Keratinocyte (primary cell): Measurements from ENCODE around the gene CDR2L. TPM values are rescaled to one million over a fixed set of nuclear protein-coding genes. Genes with fewer than 3 reads are reported as not detected.

ENCODE experiments used
- DNase-seq: peaks from one replicate; pipeline ENCODE4 v3.0.0-alpha.2; 2011; ENCODE audit warnings: low read depth, missing footprints, low spot score
- FAIRE-seq: peaks from 2 replicates; lab custom pipeline; 2011; peaks lifted over from hg19 to GRCh38; lab: Jason Lieb, UNC
- H2AFZ ChIP-seq: 2 replicates; pipeline ENCODE4 v1.6.0; 2012; ENCODE audit warnings: low read length, control low read depth, inconsistent platforms; ENCODE audit not compliant: control insufficient read depth
- H3K27ac ChIP-seq: 2 replicates; pipeline ENCODE4 v1.5.1; 2011; ENCODE audit warnings: low read length; ENCODE audit not compliant: control insufficient read depth, insufficient read depth
- H3K27me3 ChIP-seq: 3 replicates; pipeline ENCODE4 v1.6.0; 2011; ENCODE audit warnings: low read length; ENCODE audit not compliant: control insufficient read depth, insufficient read depth; ENCODE audit errors: extremely low read depth
- H3K36me3 ChIP-seq, 2 experiments: 2 replicates in 1 of 2; 3 replicates in 1 of 2; pipeline ENCODE4 v1.5.1; 2011; ENCODE audit warnings: low read length in 2 of 2, mild to moderate bottlenecking in 1 of 2; ENCODE audit not compliant: control insufficient read depth in 2 of 2, insufficient read depth in 2 of 2; ENCODE audit errors: extremely low read depth in 1 of 2
- H3K4me1 ChIP-seq: 3 replicates; pipeline ENCODE4 v1.5.1; 2011; ENCODE audit warnings: low read length; ENCODE audit not compliant: control insufficient read depth, insufficient read depth; ENCODE audit errors: extremely low read depth
- H3K4me2 ChIP-seq: 3 replicates; pipeline ENCODE4 v1.6.0; 2011; ENCODE audit warnings: low read depth, low read length; ENCODE audit not compliant: control insufficient read depth, insufficient read depth; ENCODE audit errors: extremely low read depth
- H3K4me3 ChIP-seq, 3 experiments: fragments of 200-600 bp in 1 of 3; sonication (generic) in 1 of 3; 2 replicates in 2 of 3; 3 replicates in 1 of 3; pipeline ENCODE4 v1.5.1; 2011 to 2016; ENCODE audit warnings: low read length in 3 of 3, mild to moderate bottlenecking in 3 of 3, control low read depth in 2 of 3, inconsistent platforms in 1 of 3, low read depth in 1 of 3, mixed read lengths in 1 of 3, mixed run types in 1 of 3, moderate library complexity in 1 of 3; ENCODE audit not compliant: control insufficient read depth in 2 of 3, insufficient read depth in 2 of 3; ENCODE audit errors: extremely low read depth in 1 of 3
- H3K79me2 ChIP-seq: 2 replicates; pipeline ENCODE4 v1.6.0; 2012; ENCODE audit warnings: low read length; ENCODE audit not compliant: control insufficient read depth, insufficient read depth
- H3K9ac ChIP-seq: 3 replicates; pipeline ENCODE4 v1.6.0; 2011; ENCODE audit warnings: low read length; ENCODE audit not compliant: control insufficient read depth, insufficient read depth; ENCODE audit errors: extremely low read depth
- H3K9me1 ChIP-seq: 3 replicates; pipeline ENCODE4 v1.6.0; 2011; ENCODE audit warnings: low read length; ENCODE audit not compliant: control insufficient read depth, insufficient read depth; ENCODE audit errors: extremely low read depth
- H3K9me3 ChIP-seq: 2 replicates; pipeline ENCODE4 v1.5.1; 2012; ENCODE audit warnings: low read depth, low read length; ENCODE audit not compliant: control insufficient read depth
- H4K20me1 ChIP-seq: 3 replicates; pipeline ENCODE4 v1.6.0; 2011; ENCODE audit warnings: low read length; ENCODE audit not compliant: control insufficient read depth, insufficient read depth; ENCODE audit errors: extremely low read depth
- EZH2 ChIP-seq: IDR thresholded peaks from one replicate; pipeline ENCODE4 v1.6.1; 2012; ENCODE audit warnings: inconsistent platforms, mild to moderate bottlenecking, low read length, moderate library complexity
- dilution Hi-C: fragments of 300-500 bp; cut with MboI; formaldehyde crosslinking; loops from one replicate; pipeline ENCODE4 v1.7.0; 2020; ENCODE audit warnings: low sequenced_read_pairs; ENCODE audit not compliant: extremely low pct_ligation_motif_present
- polyA plus RNA-seq, 5 experiments: library from polyadenylated mRNA; depleted of rRNA in 3 of 5; stranded (reverse) in 3 of 5; stranded (forward) in 1 of 5; unstranded in 1 of 5; fragments of >200 nt; gene quantifications; 1 replicate in 1 of 5; 2 replicates in 3 of 5; 3 replicates in 1 of 5; pipeline versions ENCODE4 v1.2.1 to v1.2.3, GENCODE V29; 2011 to 2012; ENCODE audit warnings: missing spikeins in 2 of 5, low read depth in 1 of 5, low replicate concordance in 1 of 5
- TF ChIP-seq, protein P1 (sequence below), 3 experiments: IDR thresholded peaks in 1 of 3; conservative IDR thresholded peaks in 1 of 3; optimal IDR thresholded peaks in 1 of 3; 2 replicates in 2 of 3; 3 replicates in 1 of 3; pipeline versions ENCODE3 to v1.5.1; 2011; ENCODE audit warnings: low read length in 3 of 3, mild to moderate bottlenecking in 3 of 3, moderate library complexity in 2 of 3, control low read depth in 1 of 3, inconsistent platforms in 1 of 3; ENCODE audit not compliant: insufficient read depth in 2 of 3; ENCODE audit errors: extremely low read depth in 1 of 3

Gene CDR2L
- polyA plus RNA-seq, 1 donor (not counting 4 experiments of a cell fraction or from before 2014, with no cell fraction given) = 7.1 TPM

DNA sequence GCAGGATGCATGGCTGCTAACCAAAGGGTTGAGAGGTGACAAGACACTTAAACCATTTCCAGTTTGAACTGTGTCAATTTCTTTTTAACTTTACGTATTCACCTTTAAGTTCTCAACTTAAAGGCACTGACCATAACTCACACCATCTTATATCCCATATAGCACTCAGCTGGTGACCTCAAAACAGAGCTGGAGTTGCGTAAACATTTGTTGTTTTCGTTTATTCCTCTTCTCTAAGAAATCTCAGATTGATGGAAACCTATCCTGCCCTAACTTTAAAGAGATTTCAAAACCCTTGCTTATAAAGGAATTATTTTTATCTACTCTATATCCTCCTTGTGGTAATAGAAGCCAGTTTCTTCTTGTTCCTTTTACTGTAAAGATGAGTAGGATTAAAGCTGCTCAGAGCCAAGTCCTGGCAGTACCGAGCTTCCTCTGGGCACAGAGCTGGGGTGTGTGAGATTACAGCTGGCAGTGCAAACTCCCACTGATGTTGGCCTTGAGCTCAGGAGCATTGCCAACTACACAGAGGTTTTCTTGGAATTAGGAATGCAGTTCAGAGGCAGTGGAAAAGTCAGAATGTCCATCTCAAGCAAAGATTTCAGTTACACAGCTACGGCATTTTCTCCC, 60.9 kb downstream of the CDR2L start:
- no peaks in the 10 kb centered on the region for H4K20me1 ChIP-seq
- no peak for FAIRE-seq
- H3K79me2 ChIP-seq = peaks cover 21% of the 10 kb centered on the region
- H3K27ac ChIP-seq = no peak overlapping the region
- no peaks in the 10 kb centered on the region for H3K27me3 ChIP-seq
- peaks cover 7 to 13% of the 10 kb centered on the region in 2 experiments for H3K36me3 ChIP-seq
- H3K4me1 ChIP-seq = peaks cover 14% of the 10 kb centered on the region
- no peak for TF ChIP-seq EZH2
- TF ChIP-seq, protein P1, sequence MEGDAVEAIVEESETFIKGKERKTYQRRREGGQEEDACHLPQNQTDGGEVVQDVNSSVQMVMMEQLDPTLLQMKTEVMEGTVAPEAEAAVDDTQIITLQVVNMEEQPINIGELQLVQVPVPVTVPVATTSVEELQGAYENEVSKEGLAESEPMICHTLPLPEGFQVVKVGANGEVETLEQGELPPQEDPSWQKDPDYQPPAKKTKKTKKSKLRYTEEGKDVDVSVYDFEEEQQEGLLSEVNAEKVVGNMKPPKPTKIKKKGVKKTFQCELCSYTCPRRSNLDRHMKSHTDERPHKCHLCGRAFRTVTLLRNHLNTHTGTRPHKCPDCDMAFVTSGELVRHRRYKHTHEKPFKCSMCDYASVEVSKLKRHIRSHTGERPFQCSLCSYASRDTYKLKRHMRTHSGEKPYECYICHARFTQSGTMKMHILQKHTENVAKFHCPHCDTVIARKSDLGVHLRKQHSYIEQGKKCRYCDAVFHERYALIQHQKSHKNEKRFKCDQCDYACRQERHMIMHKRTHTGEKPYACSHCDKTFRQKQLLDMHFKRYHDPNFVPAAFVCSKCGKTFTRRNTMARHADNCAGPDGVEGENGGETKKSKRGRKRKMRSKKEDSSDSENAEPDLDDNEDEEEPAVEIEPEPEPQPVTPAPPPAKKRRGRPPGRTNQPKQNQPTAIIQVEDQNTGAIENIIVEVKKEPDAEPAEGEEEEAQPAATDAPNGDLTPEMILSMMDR (optimal IDR thresholded peaks at IDR 0.05 in 1 of 3, IDR thresholded peaks at IDR 0.05 in 1 of 3, conservative IDR thresholded peaks at IDR 0.05 in 1 of 3; ENCODE audit: extremely low read depth in 1 of 3, insufficient read depth in 2 of 3, low read length in 3 of 3) = no peak
- dilution Hi-C loops = no loop called here
- H2AFZ ChIP-seq = no peak overlapping the region
- H3K9me1 ChIP-seq = no peaks in the 10 kb centered on the region
- H3K9ac ChIP-seq = peak overlapping the region; percentile 97
- DNase-seq = no peak
- H3K4me2 ChIP-seq = peak overlapping the region; percentile 87
- no peaks in the 10 kb centered on the region for H3K9me3 ChIP-seq
- H3K4me3 ChIP-seq = peak overlapping the region; percentile 78 to 98 (median 82)

DNA sequence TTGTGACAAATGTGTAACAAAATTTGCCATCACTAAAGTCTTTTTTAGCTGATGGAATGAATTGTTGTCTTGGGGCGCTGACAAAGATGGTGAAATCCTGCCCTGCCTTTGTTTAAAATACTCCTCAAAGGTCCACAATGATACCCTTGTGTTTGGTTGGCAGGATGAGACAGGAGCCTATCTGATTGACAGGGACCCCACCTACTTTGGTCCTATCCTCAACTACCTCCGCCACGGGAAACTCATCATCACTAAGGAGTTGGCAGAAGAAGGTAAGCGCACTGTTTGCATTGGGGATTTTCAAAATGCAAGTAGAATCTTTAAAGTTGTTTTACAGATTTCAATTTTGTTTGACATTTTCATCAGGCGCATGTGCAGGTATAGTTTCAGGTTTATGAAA, 61.6 kb downstream of the CDR2L start:
- peaks cover 18% of the 10 kb centered on the region for H3K79me2 ChIP-seq
- dilution Hi-C loops = no loop called here
- no peak for DNase-seq
- no peak overlapping the region for H2AFZ ChIP-seq
- peaks cover 14% of the 10 kb centered on the region for H3K4me1 ChIP-seq
- H3K9ac ChIP-seq = no peak overlapping the region
- no peaks in the 10 kb centered on the region for H4K20me1 ChIP-seq
- no peak for FAIRE-seq
- no peaks in the 10 kb centered on the region for H3K9me3 ChIP-seq
- H3K9me1 ChIP-seq = no peaks in the 10 kb centered on the region
- TF ChIP-seq, protein P1 (optimal IDR thresholded peaks at IDR 0.05 in 1 of 3, IDR thresholded peaks at IDR 0.05 in 1 of 3, conservative IDR thresholded peaks at IDR 0.05 in 1 of 3; ENCODE audit: extremely low read depth in 1 of 3, insufficient read depth in 2 of 3, low read length in 3 of 3) = no peak
- TF ChIP-seq EZH2 = no peak
- peak overlapping the region; percentile 87 for H3K4me2 ChIP-seq
- no peak overlapping the region for H3K4me3 ChIP-seq
- peaks cover 10 to 18% of the 10 kb centered on the region in 2 experiments for H3K36me3 ChIP-seq
- H3K27ac ChIP-seq = no peak overlapping the region
- no peaks in the 10 kb centered on the region for H3K27me3 ChIP-seq
